Kidney epithelial cell (primary cell): ENCODE data around the gene BAHCC1. TPM values are rescaled to one million over a fixed set of nuclear protein-coding genes. Genes with fewer than 3 reads are reported as not detected.

Source experiments
- DNase-seq: peaks from one replicate; pipeline ENCODE4 v3.0.0-alpha.2; 2010; ENCODE audit warnings: low read depth
- H3K27me3 ChIP-seq: 2 replicates; pipeline ENCODE4 v1.6.0; 2011; ENCODE audit warnings: low read length; ENCODE audit not compliant: control insufficient read depth, insufficient read depth
- H3K36me3 ChIP-seq: 2 replicates; pipeline ENCODE4 v1.5.1; 2011; ENCODE audit warnings: low read length; ENCODE audit not compliant: control insufficient read depth, insufficient read depth
- H3K4me3 ChIP-seq: 2 replicates; pipeline ENCODE4 v1.5.1; 2011; ENCODE audit warnings: low read depth, mild to moderate bottlenecking, control low read depth, low read length
- CTCF ChIP-seq: IDR thresholded peaks from 2 replicates; pipeline ENCODE4 v1.5.1; 2011; ENCODE audit warnings: mild to moderate bottlenecking, moderate library complexity, low read length, control low read depth, inconsistent platforms; ENCODE audit not compliant: insufficient read depth, poor library complexity, severe bottlenecking
- total RNA-seq: library from RNA; depleted of rRNA; stranded (reverse); fragments of >200 nt; gene quantifications from 2 replicates; pipeline ENCODE4 v1.2.3, GENCODE V29; 2015

BAHCC1 gene
- total RNA-seq, 1 donor from 2014 or later: 6.6 TPM

GRCh38 chr17:81476097-81476496 is 80.8 kb downstream of the BAHCC1 start:
- no peak for DNase-seq
- peaks cover 5% of the 10 kb centered on the region for H3K27me3 ChIP-seq
- no peak overlapping the region for H3K4me3 ChIP-seq
- TF ChIP-seq CTCF: no peak
- no peaks in the 10 kb centered on the region for H3K36me3 ChIP-seq

GRCh38 chr17:81476635-81477034 is 81.4 kb downstream of the BAHCC1 start:
- TF ChIP-seq CTCF: no peak
- H3K36me3 ChIP-seq: no peaks in the 10 kb centered on the region
- DNase-seq: no peak
- H3K27me3 ChIP-seq: peaks cover 5% of the 10 kb centered on the region
- no peak overlapping the region for H3K4me3 ChIP-seq

- TF ChIP-seq CTCF: no peak
- H3K27me3 ChIP-seq: peaks cover 5% of the 10 kb centered on the region
- DNase-seq: no peak
- no peaks in the 10 kb centered on the region for H3K36me3 ChIP-seq
- H3K4me3 ChIP-seq: no peak overlapping the region
Observed at GRCh38 chr17:81477173-81477572, 81.9 kb downstream of the BAHCC1 start.

GRCh38 chr17:81478119-81478518 is 82.9 kb downstream of the BAHCC1 start:
- H3K27me3 ChIP-seq: peaks cover 5% of the 10 kb centered on the region
- no peak for DNase-seq
- no peaks in the 10 kb centered on the region for H3K36me3 ChIP-seq
- H3K4me3 ChIP-seq: no peak overlapping the region
- TF ChIP-seq CTCF: no peak

GRCh38 chr17:81479175-81480071 is 84.2 kb downstream of the BAHCC1 start:
- TF ChIP-seq CTCF: no peak
- no peaks in the 10 kb centered on the region for H3K36me3 ChIP-seq
- no peak overlapping the region for H3K4me3 ChIP-seq
- no peak for DNase-seq
- H3K27me3 ChIP-seq: peaks cover 6% of the 10 kb centered on the region
